Activated CD8-positive, alpha-beta memory T cell treated with anti-CD3 and anti-CD28 coated beads for 1 hour (primary cell): ENCODE measurements around the gene MUC5AC.
"Not testable (repeated sequence)": the region's sequence is repeated elsewhere in the genome, so short reads cannot be mapped to it uniquely, and the experiment has no call there.

Experiments
- DNase-seq, 2 donors: peaks; one replicate each; pipeline ENCODE4 v3.0.0-alpha.2; 2020; ENCODE audit warnings: low read depth in 1 of 2; ENCODE audit errors: extremely low read depth in 1 of 2

Gene MUC5AC

DNA sequence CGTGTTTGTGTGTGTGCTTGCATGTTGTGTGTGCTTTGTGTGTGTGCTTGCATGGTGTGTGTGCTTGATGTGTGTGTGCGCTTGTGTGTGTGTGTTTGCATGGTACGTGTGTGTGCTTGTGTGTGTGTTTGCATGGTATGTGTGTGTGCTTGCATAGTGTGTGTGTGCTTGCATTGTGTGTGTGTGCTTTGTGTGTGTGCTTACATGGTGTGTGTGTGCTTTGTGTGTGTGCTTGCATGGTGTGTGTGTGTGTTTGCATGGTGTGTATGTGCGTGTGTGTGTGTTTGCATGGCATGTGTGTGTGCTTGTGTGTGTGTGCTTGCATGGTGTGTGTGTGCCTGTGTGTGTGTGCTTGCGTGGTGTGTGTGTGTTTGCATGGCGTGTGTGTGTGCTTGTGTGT, 10.0 kb upstream of the MUC5AC start:
- no peak for DNase-seq

DNA sequence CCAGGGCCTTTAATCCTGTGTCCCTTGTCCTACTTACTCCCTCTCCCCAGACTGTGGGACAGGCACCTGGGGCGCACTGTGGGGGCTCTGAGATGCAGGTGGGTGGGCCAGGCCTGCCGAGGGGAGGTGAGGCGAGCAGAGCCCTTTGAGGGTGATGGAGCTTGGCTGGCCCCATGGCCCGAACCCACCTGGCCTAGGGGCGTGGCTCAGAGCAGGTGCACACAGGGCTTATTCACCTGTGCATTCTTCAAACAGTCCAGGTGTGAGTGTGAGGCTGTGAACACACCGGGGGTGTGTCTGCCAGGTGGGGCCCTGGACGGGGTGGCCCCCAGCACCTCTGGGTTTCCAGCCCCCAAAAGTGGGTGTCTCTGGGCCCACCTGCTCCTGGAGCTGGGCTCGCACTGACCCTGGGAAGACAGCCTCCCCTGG, 9.0 kb upstream of the MUC5AC start:
- DNase-seq, result no peak

DNA sequence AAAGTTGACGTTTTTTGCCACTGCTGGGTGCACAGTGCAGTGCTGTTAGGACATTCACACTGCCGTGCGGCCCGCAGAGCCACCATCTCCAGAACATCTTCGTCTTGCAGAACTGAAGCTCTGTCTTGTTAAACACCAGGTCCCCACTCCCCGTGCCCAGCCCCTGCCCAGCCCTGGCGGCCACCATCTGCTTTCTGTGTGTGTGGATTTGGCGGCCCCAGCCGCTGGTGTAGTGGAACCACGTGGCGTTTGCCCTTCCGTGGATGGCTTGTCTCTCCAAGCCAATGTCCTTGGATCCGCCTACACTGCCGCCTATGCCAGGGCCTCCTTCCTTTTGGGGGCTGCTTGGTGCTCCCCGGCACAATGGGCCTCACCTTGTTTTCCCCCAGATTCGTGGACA, 8.2 kb upstream of the MUC5AC start:
- no peak for DNase-seq

DNA sequence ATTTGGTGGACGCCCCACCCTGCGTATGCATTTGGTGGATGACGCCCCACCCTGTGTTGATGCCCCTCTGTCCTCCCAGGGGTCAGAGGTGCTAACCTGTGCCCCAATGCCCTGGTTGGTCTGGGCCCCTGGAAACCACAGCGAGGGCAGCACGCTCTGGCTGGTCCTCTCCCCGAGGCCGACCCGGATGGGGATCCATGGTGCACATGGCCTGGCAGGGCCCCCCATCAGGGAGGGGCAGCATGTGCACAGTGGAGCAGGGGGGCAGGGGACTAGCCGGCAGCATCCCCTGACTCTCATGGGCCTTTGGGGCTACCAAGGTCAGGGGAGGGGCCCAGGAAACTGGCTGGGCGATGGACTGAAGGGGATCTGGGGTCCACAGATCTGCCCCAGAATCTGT, 7.6 kb upstream of the MUC5AC start:
- DNase-seq, result no peak

DNA sequence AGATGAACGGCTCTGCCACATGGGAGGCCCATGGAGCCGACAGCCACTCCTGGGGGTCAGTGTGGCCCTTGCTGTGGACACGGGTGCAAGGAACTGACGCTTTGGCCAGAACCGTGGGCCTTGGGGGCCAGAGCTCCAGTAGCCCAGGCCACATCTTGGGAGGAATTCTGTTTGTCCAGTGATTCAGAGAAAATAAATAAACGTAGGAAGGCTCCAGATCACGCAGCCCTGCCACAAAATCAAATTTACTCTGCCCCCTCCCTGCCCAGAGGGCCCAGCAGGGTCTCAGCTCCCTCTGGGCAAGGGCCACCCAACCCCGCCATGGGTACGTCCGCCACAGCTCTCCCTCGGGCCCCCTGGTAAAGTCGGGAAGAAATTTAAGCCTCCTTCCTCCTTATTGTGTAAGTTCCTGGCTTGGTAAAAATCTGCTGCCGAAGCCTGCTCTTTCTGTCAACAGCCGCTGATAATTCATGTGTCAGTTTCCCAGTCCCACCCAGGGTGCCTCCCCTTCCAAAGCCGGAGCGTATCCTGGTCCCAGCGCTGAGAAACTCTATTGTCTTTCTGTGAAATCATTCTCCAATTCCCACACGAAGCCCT, 6.9 kb upstream of the MUC5AC start:
- DNase-seq, result no peak

DNA sequence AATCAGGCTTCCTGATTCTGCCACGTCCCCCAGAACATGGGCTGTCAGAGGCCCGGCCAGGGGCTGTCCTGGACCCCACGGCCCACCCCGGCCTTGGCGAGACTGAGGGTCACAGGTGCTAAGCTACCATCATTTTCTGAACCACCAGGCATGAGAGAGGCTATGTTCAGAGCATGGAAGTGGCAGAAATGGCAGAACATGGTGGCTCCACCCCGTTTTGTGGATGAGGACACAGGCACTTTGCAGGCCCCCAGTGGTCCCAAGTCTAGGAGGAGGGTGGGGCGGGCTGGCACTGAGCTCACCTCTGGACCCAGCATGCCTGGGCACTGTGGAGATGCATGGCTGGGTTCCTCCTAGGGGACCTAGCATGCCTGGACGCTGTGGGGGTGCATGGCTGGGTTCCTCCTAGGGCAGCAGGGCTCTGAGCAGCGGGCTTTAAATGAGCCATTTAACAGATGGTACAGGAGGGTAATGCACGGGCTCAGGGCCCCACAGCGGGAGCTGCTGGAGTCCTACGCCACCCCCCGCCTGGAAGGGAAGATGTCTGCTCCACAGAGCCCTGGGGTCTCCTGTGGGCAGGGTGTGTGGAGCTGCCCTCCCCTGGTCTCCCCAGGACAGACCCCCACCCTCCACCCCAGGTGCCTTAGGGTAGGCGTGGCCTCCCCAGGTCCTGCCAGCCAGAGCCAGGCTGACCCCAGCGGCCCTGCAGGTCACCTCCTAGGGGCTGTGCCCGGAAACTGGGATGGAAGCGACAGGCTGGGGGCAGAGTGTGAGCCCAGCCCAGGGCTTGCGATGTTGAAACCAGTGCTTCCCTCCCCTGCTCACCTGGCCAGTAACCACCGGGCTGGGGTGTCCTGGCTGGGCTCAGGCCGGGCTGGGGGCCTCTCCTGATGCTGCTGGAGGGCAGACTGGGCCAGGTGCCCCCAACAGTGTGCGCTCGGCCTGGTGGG, 6.1 kb upstream of the MUC5AC start:
- no peak for DNase-seq

DNA sequence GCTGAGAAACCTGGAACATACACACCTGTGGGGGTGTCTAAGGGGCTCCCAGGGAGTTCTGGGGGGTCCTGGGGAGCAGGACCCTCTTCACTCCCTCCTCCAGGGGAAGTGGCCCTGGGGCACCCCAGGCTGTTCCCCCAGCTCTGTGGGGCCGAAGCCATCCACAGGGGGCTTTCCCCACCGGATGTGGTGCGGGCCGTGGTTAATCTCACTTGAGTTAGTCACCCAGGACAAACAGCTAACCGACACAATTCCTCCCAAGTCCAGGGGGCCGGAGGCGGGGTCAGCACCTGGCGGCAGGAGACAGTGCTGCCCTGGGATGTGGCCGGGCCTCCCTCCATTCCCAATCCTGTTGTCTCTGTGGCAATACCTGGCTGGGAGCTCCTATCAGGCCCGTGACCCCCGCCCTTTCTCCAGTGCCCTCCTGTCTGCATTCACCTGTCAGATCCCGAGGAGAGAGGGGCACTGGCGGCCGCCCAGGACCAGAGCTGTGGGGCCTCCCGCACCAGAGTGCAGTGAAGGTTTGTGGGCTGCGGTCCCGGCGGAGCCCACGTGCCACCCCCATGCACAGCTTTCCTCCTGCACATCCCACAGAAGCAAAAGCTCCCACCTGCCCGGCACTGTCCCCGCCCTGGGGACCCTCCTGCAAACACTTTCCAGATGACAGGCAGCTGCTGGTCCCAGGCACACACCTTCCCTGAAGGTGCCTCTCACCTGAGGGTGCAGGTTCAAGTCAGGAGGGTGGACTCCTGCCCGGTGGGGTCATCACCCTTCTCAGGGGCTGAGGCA, 5.2 kb upstream of the MUC5AC start:
- DNase-seq, result no peak

DNA sequence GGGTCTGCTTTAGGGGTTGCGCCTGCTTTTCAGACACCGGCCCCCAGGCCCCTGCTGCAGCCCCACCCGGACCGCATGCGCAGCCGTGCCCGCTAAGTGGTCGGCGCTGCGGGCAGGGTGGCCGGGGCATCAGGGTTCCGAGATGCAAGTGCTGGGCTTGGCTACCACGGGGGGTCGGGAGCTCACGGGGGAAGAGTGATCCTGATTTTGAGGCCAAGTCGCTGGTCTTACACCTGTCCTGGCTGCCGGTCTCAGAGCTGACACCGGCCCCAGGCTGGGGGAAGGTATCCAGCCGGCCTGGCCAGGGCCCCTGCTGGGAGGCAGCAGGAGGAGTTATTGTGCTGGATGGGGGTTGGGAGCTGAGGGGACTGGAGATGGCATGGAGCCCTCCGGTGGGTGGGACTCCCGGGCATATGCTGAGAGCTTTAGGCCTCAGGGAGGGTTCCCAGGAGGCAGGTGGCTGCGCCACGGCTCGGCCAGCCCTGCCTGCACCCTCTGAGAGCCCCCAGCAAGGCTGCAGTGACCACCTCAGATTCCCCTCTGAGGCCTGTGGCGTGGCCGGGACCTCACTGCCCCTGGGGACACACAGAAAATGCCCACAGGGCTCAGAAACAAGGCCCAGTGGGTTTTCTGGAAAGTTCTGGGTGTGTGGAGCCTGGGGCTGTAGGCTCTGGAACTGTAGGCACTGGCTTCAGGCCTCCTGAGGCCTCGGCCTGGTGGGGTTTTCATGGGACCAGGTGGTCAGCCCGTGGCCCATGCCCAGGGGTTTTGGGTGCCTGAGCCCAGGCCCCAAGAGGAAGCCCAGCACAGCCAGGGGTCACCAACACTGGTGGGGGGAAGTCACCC, 4.4 kb upstream of the MUC5AC start:
- DNase-seq, result no peak

DNA sequence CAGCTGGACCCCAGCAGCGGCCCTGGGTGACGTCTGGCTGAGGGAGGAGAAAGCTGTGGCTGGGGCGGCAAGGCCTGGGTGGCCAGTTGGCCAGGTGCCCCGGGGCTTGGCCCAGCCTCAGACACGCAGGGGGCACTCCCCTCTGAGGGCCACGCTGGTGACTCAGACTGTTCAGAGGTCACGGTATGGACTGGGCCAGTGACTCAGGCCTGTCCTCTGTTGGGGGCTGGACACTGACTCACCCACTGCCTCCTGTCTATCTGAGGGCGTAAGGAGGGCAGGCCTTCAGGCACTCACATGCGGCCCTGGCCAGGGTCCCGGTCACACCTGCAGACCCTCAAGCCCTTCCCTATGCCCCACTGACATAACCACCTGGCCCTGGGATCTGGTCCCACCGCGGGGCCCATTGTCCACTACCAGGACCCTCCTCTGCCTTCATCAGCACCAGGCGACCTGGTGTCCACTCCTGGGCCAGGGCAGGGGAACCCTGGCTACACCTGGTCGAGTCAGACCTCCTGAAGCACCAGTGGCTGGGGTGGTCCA, 3.7 kb upstream of the MUC5AC start:
- DNase-seq, result no peak

DNA sequence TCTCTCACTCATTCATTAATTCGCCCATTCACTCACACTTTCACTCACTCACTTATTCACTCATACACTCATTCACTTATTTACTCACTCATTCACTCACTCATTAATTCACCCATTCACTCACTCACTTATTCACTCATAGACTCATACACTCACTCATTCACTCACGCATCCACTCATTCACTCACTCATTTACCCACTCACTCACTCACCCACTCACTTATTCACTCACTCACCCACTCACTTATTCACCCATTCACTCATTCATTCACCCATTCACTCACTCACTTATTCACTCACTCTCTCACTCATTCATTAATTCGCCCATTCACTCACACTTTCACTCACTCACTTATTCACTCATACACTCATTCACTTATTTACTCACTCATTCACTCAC, 3.1 kb upstream of the MUC5AC start:
- not testable (repeated sequence) for DNase-seq

DNA sequence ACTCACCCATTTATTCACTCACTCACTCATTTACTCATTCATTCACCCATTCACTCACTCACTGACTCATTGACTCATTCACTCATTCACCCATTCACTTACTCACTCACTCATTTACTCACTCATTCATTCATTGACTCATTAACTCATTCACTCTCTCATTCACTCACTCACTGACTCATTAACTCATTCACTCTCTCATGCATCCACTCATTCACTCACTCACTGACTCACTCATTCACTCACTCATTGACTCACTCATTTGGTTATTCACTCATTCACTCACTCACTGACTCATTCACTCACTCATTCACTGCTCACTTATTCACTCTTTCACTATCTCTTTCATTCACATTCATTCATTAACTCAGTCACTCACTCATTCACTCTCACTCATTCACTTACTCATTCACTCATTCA, 2.5 kb upstream of the MUC5AC start:
- DNase-seq, result no peak

DNA sequence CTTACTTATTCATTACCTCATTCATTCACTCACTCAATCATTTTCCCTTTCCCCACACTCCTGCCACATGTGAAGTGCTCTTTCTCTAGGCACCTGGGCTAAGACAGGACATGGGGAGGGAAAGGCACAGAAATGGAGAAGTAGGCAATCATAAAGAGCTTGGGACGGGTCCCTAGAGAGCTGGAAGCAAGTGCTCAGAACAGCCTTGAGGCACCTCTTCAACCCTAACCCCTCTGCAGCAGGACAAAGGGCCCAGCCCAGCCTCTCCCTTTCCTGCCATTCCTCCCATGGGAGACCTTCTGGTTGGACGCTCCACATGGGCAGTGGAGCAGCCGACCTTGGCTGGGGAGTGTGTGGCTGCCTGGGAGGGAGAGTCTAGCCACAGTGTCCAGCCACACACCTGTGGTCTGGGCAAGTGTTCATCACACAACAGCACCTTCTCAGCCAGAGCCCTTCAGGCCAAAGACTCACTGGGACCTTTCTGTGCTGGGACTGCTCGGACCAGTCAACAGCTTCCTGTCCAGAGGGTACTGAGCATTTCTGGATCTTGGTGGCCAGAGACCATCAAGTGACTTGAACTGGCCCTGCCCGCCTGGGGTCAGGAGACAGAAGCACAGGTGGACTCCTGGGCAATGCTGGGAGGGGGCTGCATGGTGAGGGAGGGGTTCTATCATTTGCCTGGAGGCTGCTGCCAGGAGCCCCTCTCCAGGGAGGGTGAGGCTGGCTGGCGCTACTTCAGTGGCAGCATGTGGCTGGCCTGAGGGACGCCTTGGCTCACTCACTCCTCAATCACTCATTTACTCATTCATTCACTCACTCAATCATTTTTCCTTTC, 1.0 kb upstream of the MUC5AC start:
- no peak for DNase-seq

DNA sequence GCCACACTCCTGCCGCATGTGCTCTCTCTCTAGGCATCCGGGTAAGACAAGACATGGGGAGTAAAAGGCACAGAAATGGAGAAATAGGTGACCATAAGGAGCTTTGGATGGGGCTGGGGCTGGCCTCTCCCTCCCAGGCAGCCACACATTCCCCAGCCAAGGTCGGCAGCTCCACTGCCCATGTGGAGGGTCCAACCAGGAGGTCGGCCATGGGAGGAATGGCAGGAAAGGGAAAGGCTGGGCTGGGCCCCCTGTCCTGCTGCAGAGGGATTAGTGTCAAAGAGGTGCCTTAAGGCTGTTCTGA, 460 bp upstream of the MUC5AC start:
- DNase-seq, result no peak

DNA sequence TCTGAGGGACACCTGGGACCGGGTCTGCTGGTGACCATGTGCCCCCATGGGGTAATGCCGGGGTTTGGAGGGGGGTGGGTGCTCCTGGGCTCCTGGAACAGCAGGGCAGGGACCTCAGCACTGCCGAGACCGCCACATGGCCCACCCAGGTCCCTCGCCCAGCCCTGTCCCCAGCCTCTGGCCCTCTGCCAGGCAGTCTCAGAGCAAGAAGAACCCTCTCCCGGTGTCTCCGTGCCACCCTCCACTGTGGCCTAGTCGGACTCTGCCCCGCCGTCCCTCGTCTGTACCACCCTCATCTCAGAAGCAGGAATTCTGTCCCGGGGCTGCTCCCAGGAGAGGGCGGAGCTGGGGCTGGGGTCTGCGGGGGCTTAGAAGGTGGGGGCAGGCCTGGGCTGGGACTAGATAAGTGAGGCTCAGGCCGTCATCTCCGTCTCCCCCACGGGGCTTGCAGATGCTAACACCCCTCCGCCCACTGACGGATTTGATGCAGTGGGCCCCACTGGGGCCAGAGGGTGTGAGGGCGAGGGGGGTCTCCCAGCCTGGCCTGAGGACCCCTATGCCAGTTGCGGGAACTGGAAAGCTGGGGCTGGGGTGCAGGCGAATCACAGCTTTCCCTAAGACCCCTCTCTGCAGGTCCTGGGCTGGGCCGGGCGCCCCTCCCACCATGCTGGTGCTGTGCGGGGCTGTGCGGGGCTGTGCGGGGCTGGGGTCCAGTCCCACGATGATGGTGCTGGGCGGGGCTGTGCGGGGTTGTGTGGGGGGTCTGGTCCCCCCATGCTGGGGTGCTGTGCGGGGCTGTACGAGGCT, 1.1 kb downstream of the MUC5AC start:
- DNase-seq, result no peak

DNA sequence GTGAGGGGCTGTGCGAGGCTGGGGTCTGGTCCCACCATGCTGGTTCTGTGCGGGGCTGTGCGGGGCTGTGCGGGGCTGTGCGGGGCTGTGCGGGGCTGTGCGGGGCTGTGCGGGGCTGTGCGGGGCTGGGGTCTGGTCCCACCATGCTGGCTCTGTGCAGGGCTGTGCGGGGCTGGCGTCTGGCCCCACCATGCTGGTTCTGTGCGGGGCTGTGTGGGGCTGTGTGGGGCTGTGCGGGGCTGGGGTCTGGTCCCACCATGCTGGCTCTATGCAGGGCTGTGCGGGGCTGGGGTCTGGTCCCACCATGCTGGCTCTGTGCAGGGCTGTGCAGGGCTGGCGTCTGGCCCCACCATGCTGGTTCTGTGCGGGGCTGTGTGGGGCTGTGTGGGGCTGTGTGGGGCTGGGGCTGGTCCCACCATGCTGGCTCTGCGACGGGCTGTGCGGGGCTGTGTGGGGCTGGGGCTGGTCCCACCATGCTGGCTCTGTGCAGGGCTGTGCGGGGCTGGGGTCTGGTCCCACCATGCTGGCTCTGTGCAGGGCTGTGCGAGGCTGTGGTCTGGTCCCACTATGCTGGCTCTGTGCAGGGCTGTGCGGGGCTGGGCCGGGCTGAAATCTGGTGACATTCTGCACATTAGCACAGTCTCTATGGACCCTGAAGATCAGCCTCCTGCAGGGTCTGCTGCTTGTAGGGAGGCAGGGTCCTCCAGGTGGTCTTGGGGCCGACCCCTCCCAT, 1.9 kb downstream of the MUC5AC start:
- DNase-seq, result not testable (repeated sequence)

DNA sequence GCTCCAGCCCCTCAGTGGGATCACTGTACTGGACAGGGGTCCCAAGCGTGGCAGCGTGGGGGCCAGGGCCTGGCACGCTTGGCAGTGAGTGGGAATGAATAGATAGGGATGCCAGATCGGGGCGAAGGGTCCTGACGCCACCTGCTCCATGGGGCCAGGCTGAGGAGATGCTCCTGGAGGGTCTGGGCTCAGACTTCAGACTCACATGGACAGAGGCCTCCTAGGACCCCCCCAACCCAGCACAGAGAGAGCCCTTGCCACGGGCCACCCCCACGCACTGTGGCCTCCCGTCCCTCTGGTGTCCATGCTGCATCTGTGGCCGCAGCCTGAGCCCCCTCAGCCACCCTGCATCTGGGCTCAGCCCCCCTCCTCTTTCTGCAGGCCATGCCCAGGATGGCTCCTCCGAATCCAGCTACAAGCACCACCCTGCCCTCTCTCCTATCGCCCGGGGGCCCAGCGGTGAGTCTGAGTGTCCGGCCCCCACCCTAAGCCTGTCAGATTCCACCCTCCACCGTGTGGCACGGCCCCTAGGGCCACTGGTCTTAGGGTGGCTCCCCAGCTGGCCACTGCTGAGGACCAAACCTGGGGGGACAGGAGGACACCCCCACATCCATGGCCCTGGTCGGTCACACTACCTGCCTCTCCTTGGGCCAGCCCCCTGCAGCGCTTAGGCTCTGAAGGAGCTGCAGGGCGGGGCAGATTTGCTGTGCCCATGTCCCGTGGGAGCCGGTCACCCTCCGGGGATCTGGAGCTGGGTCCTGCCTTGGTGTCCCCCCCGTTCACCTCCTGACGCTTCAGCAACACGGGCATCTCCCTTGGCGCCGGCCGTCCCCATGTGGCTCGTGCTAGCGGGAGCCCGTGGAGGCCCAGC, 2.7 kb downstream of the MUC5AC start:
- DNase-seq, result no peak

DNA sequence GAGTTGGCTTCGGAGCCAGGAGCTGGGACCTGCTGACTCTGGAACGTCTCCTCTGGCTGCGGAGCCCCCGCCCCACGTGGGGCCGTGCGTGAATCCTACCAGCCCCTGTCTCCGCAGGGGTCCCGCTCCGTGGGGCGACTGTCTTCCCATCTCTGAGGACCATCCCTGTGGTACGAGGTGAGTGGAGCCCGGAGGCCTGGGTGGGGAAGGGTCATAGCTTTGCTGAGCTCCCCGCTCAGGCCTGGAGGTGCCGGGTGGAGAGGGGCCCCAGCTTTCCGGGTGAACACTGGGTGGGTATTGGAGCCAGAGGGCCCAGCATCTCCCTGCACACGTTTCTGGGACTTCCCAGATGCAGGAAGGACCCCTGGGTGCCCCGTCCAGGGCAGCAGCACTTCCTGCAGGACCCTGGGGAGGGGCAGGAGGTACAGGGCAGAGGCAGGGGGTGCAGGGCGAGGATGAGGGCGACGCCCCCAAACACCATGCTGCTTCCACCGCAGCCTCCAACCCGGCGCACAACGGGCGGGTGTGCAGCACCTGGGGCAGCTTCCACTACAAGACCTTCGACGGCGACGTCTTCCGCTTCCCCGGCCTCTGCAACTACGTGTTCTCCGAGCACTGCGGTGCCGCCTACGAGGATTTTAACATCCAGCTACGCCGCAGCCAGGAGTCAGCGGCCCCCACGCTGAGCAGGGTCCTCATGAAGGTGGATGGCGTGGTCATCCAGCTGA, 3.8 kb downstream of the MUC5AC start:
- DNase-seq, result no peak
